MM.1S (cell line): ENCODE results near the gene WDR70.
"Not testable (repeated sequence)": the region's sequence is repeated elsewhere in the genome, so short reads cannot be mapped to it uniquely, and the experiment has no call there.

Source experiments
- DNase-seq: peaks from one replicate; pipeline ENCODE4 v3.0.0-alpha.2; 2015
- H2AFZ ChIP-seq: fragments of 300-600 bp; sonication (generic); 2 replicates; pipeline ENCODE4 v1.6.0; 2016; ENCODE audit warnings: antibody characterized with exemption, low read length
- H3F3A ChIP-seq: fragments of 300-600 bp; sonication (generic); 2 replicates; pipeline ENCODE4 v1.6.1; 2016; ENCODE audit warnings: mild to moderate bottlenecking, antibody characterized with exemption, low read length, moderate library complexity, mixed read lengths; ENCODE audit not compliant: insufficient read depth
- H3K27ac ChIP-seq: fragments of 300-600 bp; sonication (generic); 2 replicates; pipeline ENCODE4 v1.5.1; 2016; ENCODE audit warnings: mild to moderate bottlenecking, low read length
- H3K27me3 ChIP-seq: fragments of 300-600 bp; sonication (generic); replicated peaks from 2 replicates; pipeline ENCODE4 v1.6.0; 2016; ENCODE audit warnings: low read length; ENCODE audit not compliant: insufficient read depth
- H3K36me3 ChIP-seq: fragments of 300-600 bp; sonication (generic); replicated peaks from 2 replicates; pipeline ENCODE4 v1.6.1; 2016; ENCODE audit warnings: mild to moderate bottlenecking, low read length, mixed read lengths; ENCODE audit not compliant: insufficient read depth
- H3K4me1 ChIP-seq: fragments of 300-600 bp; sonication (generic); 2 replicates; pipeline ENCODE4 v1.6.1; 2016; ENCODE audit warnings: low read length, mixed read lengths
- H3K4me2 ChIP-seq: fragments of 300-600 bp; sonication (generic); 2 replicates; pipeline ENCODE4 v1.6.0; 2016; ENCODE audit warnings: low read depth, low read length
- H3K4me3 ChIP-seq: fragments of 300-600 bp; sonication (generic); 2 replicates; pipeline ENCODE4 v1.5.1; 2016; ENCODE audit warnings: low read length, mixed read lengths
- H3K79me2 ChIP-seq: fragments of 300-600 bp; sonication (generic); 2 replicates; pipeline ENCODE4 v1.6.1; 2016; ENCODE audit warnings: mixed run types, low read length, mixed read lengths
- H3K9ac ChIP-seq: fragments of 300-600 bp; sonication (generic); 2 replicates; pipeline ENCODE4 v1.6.1; 2016; ENCODE audit warnings: low read length, mixed read lengths
- H3K9me2 ChIP-seq: fragments of 300-600 bp; sonication (generic); replicated peaks from 2 replicates; pipeline ENCODE4 v1.6.1; 2016; ENCODE audit warnings: mild to moderate bottlenecking, low read length, mixed read lengths; ENCODE audit not compliant: insufficient read depth
- H3K9me3 ChIP-seq: fragments of 300-600 bp; sonication (generic); replicated peaks from 2 replicates; pipeline ENCODE4 v1.6.1; 2016; ENCODE audit warnings: mild to moderate bottlenecking, low read length, mixed read lengths; ENCODE audit not compliant: insufficient read depth
- H4K20me1 ChIP-seq: fragments of 300-600 bp; sonication (generic); 2 replicates; pipeline ENCODE4 v1.6.1; 2016; ENCODE audit warnings: mild to moderate bottlenecking, low read length, moderate library complexity, mixed read lengths; ENCODE audit not compliant: insufficient read depth
- EZH2 ChIP-seq: fragments of 300-600 bp; sonication (generic); optimal IDR thresholded peaks from 2 replicates; pipeline ENCODE3; 2017; ENCODE audit warnings: low read depth, mild to moderate bottlenecking, antibody characterized with exemption, low read length, mixed read lengths
- EZH2phosphoT487 ChIP-seq: fragments of 300-600 bp; sonication (generic); IDR thresholded peaks from 2 replicates; pipeline ENCODE4 v1.6.1; 2018; ENCODE audit warnings: antibody characterized with exemption, low read length
- TF ChIP-seq, protein P1 (sequence below): fragments of 300-600 bp; sonication (generic); IDR thresholded peaks from 2 replicates; pipeline ENCODE4 v1.5.1; 2016; ENCODE audit warnings: antibody characterized with exemption, low read length, mixed read lengths

WDR70 gene

DNA sequence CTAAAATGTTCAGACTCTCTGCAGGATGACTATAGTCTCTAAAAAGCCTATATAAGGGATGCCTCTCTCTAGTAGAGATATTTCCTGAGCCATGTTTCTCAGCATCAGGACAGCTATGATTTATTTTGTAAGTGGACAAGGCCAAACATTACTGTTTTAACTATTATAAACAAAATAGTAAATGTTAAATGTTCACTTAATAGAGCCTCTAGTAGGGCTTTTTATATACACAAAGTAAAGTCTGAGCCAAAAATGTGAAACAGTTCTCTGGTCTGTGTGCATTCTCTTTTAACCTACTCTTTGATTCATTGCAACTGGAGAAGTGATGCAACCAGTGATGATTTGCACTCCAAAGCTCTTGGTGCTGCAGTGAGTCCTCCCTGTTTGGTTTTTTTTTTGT lies 240.2 kb downstream of the WDR70 start:
- no peaks in the 10 kb centered on the region for H3K9me2 ChIP-seq
- H3K36me3 ChIP-seq: no peaks in the 10 kb centered on the region
- TF ChIP-seq, protein P1, sequence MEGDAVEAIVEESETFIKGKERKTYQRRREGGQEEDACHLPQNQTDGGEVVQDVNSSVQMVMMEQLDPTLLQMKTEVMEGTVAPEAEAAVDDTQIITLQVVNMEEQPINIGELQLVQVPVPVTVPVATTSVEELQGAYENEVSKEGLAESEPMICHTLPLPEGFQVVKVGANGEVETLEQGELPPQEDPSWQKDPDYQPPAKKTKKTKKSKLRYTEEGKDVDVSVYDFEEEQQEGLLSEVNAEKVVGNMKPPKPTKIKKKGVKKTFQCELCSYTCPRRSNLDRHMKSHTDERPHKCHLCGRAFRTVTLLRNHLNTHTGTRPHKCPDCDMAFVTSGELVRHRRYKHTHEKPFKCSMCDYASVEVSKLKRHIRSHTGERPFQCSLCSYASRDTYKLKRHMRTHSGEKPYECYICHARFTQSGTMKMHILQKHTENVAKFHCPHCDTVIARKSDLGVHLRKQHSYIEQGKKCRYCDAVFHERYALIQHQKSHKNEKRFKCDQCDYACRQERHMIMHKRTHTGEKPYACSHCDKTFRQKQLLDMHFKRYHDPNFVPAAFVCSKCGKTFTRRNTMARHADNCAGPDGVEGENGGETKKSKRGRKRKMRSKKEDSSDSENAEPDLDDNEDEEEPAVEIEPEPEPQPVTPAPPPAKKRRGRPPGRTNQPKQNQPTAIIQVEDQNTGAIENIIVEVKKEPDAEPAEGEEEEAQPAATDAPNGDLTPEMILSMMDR: no peak
- no peak for TF ChIP-seq EZH2phosphoT487
- no peaks in the 10 kb centered on the region for H3K4me1 ChIP-seq
- H3K4me2 ChIP-seq: no peak overlapping the region
- H3K9ac ChIP-seq: no peak overlapping the region
- H3K4me3 ChIP-seq: no peak overlapping the region
- H4K20me1 ChIP-seq: no peaks in the 10 kb centered on the region
- no peaks in the 10 kb centered on the region for H3K9me3 ChIP-seq
- no peaks in the 10 kb centered on the region for H3F3A ChIP-seq
- H3K27me3 ChIP-seq: no peaks in the 10 kb centered on the region
- no peak overlapping the region for H2AFZ ChIP-seq
- no peak overlapping the region for H3K27ac ChIP-seq
- no peaks in the 10 kb centered on the region for H3K79me2 ChIP-seq
- no peak for DNase-seq

DNA sequence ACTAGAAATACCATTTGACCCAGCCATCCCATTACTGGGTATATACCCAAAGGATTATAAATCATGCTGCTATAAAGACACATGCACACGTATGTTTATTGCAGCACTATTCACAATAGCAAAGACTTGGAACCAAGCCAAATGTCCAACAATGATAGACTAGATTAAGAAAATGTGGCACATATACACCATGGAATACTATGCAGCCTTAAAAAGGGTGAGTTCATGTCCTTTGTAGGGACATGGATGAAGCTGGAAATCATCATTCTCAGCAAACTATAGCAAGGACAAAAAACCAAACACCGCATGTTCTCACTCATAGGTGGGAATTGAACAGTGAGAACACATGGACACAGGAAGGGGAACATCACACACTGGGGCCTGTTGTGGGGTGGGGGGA lies 243.2 kb downstream of the WDR70 start:
- not testable (repeated sequence) for H3F3A ChIP-seq, H4K20me1 ChIP-seq, H3K4me1 ChIP-seq

DNA sequence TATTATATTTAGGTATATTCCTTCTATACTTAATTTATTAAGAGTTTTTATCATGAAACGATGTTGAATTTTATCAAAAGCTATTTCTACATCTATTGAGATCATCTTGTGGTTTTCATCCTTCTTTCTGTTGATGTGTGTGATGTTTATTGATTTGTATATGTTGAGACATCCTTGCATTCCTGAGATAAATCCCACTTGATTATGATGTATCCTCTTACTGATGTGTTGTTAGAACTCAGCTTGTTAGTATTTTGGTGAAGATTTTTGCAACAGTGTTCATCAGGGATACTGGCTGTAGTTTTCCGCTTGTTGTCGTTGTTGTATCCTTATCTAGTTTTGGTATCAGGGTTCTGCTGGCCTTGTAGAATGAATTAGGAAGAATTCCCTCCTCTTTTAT lies 247.1 kb downstream of the WDR70 start:
- no peaks in the 10 kb centered on the region for H3K9me2 ChIP-seq
- no peak overlapping the region for H3K4me2 ChIP-seq
- no peak overlapping the region for H3K27ac ChIP-seq
- no peaks in the 10 kb centered on the region for H3K36me3 ChIP-seq
- H3F3A ChIP-seq: no peaks in the 10 kb centered on the region
- H3K4me3 ChIP-seq: no peak overlapping the region
- no peaks in the 10 kb centered on the region for H3K79me2 ChIP-seq
- no peaks in the 10 kb centered on the region for H4K20me1 ChIP-seq
- H2AFZ ChIP-seq: no peak overlapping the region
- H3K9me3 ChIP-seq: no peaks in the 10 kb centered on the region
- TF ChIP-seq EZH2phosphoT487 (no peak), EZH2 (no peak)
- TF ChIP-seq, protein P1: no peak
- H3K9ac ChIP-seq: no peak overlapping the region
- no peaks in the 10 kb centered on the region for H3K4me1 ChIP-seq
- no peaks in the 10 kb centered on the region for H3K27me3 ChIP-seq
- DNase-seq: no peak

More for the DNA sequence above, 243.2 kb downstream of the WDR70 start:
- not testable (repeated sequence) for H3K9me3 ChIP-seq, H3K79me2 ChIP-seq, H3K4me2 ChIP-seq, H3K36me3 ChIP-seq, H3K27me3 ChIP-seq, H3K9me2 ChIP-seq, H3K27ac ChIP-seq, H3K4me3 ChIP-seq, H3K9ac ChIP-seq, DNase-seq, H2AFZ ChIP-seq

DNA sequence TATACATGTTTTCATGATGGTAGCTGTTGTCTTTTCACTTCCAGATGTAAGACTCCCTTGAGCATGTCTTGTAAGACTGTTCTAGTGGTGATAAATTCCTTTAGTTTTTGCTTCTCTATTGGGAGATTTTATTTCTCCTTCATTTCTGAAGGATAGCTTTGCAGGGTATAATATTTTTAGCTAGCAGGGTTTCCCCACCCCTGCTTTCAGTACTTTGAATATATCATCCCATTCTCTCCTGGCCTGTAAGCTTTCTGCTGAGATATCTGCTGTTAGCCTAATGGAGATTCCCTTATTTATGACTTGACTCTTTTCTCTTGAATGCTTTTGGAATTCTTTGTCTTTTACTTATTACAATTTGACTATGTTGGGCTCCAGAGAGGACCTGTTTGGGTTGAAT lies 249.8 kb downstream of the WDR70 start:
- Histone ChIP-seq H3K9ac (no peak overlapping the region), H3K4me2 (no peak overlapping the region), H3F3A (no peaks in the 10 kb centered on the region), H4K20me1 (no peaks in the 10 kb centered on the region), H3K79me2 (no peaks in the 10 kb centered on the region), H2AFZ (no peak overlapping the region), H3K4me1 (no peaks in the 10 kb centered on the region), H3K4me3 (no peak overlapping the region), H3K9me3 (no peaks in the 10 kb centered on the region), H3K36me3 (no peaks in the 10 kb centered on the region), H3K27me3 (no peaks in the 10 kb centered on the region), H3K9me2 (no peaks in the 10 kb centered on the region), H3K27ac (no peak overlapping the region)
- TF ChIP-seq EZH2 (no peak), EZH2phosphoT487 (no peak)
- TF ChIP-seq, protein P1: no peak
- DNase-seq: no peak
